HEK293T (cell line): ENCODE results near the gene TRNP1.

Experiments
- ARNT ChIP-seq: fragments of 450-650 bp; IDR thresholded peaks from 2 replicates; pipeline ENCODE4 v1.6.1; 2017; ENCODE audit warnings: mild to moderate bottlenecking
- CTBP1 ChIP-seq: fragments of 450-650 bp; IDR thresholded peaks from 2 replicates; pipeline ENCODE4 v1.6.1; 2016; ENCODE audit warnings: borderline replicate concordance
- ELF4 ChIP-seq: fragments of 450-650 bp; IDR thresholded peaks from 2 replicates; pipeline ENCODE4 v1.6.1; 2017; ENCODE audit warnings: antibody characterized with exemption
- FOXA1 ChIP-seq: fragments of 450-650 bp; IDR thresholded peaks from 2 replicates; pipeline ENCODE4 v1.6.1; 2016; ENCODE audit warnings: mild to moderate bottlenecking
- FOXK2 ChIP-seq: fragments of 450-650 bp; IDR thresholded peaks from 2 replicates; pipeline ENCODE4 v1.6.1; 2016; ENCODE audit warnings: mild to moderate bottlenecking
- L3MBTL2 ChIP-seq: fragments of 450-650 bp; conservative IDR thresholded peaks from 2 replicates; pipeline ENCODE4 v1.6.1; 2016; ENCODE audit warnings: mild to moderate bottlenecking
- NFRKB ChIP-seq: fragments of 450-650 bp; IDR thresholded peaks from 2 replicates; pipeline ENCODE4 v1.6.1; 2016; ENCODE audit warnings: mild to moderate bottlenecking, moderate library complexity
- SP1 ChIP-seq: fragments of 450-650 bp; IDR thresholded peaks from 2 replicates; pipeline ENCODE4 v1.6.1; 2017
- SUZ12 ChIP-seq: fragments of 450-650 bp; IDR thresholded peaks from 2 replicates; pipeline ENCODE4 v1.6.1; 2016; ENCODE audit warnings: mild to moderate bottlenecking
- ZNF384 ChIP-seq: fragments of 450-650 bp; IDR thresholded peaks from 2 replicates; pipeline ENCODE4 v1.6.1; 2016
- TF ChIP-seq, protein P1 (sequence below): fragments of 450-650 bp; IDR thresholded peaks from 2 replicates; pipeline ENCODE4 v1.6.1; 2016

DNA sequence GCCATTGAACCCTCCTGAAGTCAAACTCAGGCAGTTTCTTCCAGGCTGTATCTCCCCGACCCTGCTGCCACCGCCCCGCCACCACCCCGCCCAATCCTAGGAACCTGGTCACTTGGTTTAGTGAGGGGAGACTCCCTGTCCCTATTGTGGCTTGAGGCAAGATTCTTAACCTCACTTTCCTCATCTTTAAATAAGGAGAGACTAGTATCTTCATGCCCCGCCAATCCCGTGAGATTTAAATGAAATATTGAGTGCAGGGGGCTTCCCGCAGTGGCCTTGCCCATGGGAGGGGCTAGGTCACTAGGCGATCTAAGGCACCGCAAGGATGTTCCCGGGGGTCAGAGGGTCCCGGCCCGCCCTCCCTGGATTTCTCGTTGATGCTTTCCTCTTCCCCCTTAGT is 34.2 kb upstream of the TRNP1 start:
- TF ChIP-seq FOXK2 (no peak), NFRKB (no peak), ZNF384 (no peak), L3MBTL2 (no peak), SUZ12 (no peak), CTBP1 (no peak), FOXA1 (no peak), SP1 (no peak), ARNT (no peak), ELF4 (no peak)
- TF ChIP-seq, protein P1, sequence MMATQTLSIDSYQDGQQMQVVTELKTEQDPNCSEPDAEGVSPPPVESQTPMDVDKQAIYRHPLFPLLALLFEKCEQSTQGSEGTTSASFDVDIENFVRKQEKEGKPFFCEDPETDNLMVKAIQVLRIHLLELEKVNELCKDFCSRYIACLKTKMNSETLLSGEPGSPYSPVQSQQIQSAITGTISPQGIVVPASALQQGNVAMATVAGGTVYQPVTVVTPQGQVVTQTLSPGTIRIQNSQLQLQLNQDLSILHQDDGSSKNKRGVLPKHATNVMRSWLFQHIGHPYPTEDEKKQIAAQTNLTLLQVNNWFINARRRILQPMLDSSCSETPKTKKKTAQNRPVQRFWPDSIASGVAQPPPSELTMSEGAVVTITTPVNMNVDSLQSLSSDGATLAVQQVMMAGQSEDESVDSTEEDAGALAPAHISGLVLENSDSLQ, result no peak
